ENCODE measurements around the gene SNAP47.

Gene SNAP47

GRCh38 chr1:227786673-227787512 is 51.7 kb downstream of the SNAP47 start:
- peak in 1 of 2 experiments; percentile 21 for DNase-seq

GRCh38 chr1:227787513-227788270 is 52.5 kb downstream of the SNAP47 start:
- DNase-seq, result peak; percentile 96

- peak; percentile 82 to 85 for DNase-seq
Observed at GRCh38 chr1:227788271-227789083, 53.2 kb downstream of the SNAP47 start.

- DNase-seq, result peak in 1 of 2 experiments; percentile 19
Observed at GRCh38 chr1:227789084-227790033, 54.1 kb downstream of the SNAP47 start.

- DNase-seq, result peak in 1 of 2 experiments; percentile 15
Observed at GRCh38 chr1:227790034-227790400, 54.8 kb downstream of the SNAP47 start.

GRCh38 chr1:227790868-227791267 is 55.6 kb downstream of the SNAP47 start:
- peak in 1 of 2 experiments; percentile 11 for DNase-seq

- no peak for DNase-seq
Observed at GRCh38 chr1:227791425-227792143, 56.3 kb downstream of the SNAP47 start.

GRCh38 chr1:227792216-227793078 is 57.2 kb downstream of the SNAP47 start:
- DNase-seq, result peak in 1 of 2 experiments; percentile 18

GRCh38 chr1:227793079-227793947 is 58.1 kb downstream of the SNAP47 start:
- peak in 1 of 2 experiments; percentile 15 for DNase-seq

GRCh38 chr1:227793948-227794816 is 58.9 kb downstream of the SNAP47 start:
- DNase-seq, result no peak

- DNase-seq, result peak in 1 of 2 experiments; percentile 14
Observed at GRCh38 chr1:227794817-227795192, 59.6 kb downstream of the SNAP47 start.

- no peak for DNase-seq
Observed at GRCh38 chr1:227795732-227796131, 60.5 kb downstream of the SNAP47 start.

GRCh38 chr1:227796359-227796915 is 61.2 kb downstream of the SNAP47 start:
- no peak for DNase-seq

GRCh38 chr1:227797144-227797543 is 61.9 kb downstream of the SNAP47 start:
- DNase-seq, result no peak

GRCh38 chr1:227797625-227798024 is 62.4 kb downstream of the SNAP47 start:
- DNase-seq, result no peak

- no peak for DNase-seq
Observed at GRCh38 chr1:227798078-227798802, 63.0 kb downstream of the SNAP47 start.

GRCh38 chr1:227799756-227800155 is 64.5 kb downstream of the SNAP47 start:
- no peak for DNase-seq
